ENCODE results near the gene CSRP1.

DNA sequence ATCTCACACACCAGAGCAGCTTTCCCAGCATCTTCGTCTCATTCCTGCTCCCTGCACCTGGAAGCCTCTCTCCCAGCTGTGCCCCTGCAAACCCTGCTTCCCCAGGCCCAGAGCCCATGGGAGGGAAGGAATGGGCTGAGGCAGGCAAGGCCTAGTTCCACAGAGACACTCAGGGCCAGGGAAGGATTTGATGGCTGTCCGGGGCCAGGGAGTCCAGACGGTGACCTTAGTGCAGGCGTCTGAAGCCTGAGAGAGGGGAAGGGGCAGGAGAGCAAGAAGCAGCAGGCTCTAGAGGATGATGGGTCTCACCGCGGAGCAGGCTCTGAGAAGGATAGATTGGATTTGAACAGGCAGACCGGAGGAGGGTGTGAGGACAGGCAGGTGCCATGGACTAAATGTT lies 63.2 kb downstream of the CSRP1 start:
- no peak for TF ChIP-seq POLR2A (IDR thresholded peaks at IDR 0.05)
- TF ChIP-seq, protein P1, sequence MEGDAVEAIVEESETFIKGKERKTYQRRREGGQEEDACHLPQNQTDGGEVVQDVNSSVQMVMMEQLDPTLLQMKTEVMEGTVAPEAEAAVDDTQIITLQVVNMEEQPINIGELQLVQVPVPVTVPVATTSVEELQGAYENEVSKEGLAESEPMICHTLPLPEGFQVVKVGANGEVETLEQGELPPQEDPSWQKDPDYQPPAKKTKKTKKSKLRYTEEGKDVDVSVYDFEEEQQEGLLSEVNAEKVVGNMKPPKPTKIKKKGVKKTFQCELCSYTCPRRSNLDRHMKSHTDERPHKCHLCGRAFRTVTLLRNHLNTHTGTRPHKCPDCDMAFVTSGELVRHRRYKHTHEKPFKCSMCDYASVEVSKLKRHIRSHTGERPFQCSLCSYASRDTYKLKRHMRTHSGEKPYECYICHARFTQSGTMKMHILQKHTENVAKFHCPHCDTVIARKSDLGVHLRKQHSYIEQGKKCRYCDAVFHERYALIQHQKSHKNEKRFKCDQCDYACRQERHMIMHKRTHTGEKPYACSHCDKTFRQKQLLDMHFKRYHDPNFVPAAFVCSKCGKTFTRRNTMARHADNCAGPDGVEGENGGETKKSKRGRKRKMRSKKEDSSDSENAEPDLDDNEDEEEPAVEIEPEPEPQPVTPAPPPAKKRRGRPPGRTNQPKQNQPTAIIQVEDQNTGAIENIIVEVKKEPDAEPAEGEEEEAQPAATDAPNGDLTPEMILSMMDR (IDR thresholded peaks at IDR 0.05) = no peak
